Endothelial cell of hepatic sinusoid (primary cell): Measurements from ENCODE around the gene GRIK4.

ENCODE experiments used
- in situ Hi-C: cut with HindIII; loops from 2 replicates; pipeline ENCODE4 v1.10.0; 2017; ENCODE audit warnings: low sequenced_read_pairs

The GRIK4 gene

DNA sequence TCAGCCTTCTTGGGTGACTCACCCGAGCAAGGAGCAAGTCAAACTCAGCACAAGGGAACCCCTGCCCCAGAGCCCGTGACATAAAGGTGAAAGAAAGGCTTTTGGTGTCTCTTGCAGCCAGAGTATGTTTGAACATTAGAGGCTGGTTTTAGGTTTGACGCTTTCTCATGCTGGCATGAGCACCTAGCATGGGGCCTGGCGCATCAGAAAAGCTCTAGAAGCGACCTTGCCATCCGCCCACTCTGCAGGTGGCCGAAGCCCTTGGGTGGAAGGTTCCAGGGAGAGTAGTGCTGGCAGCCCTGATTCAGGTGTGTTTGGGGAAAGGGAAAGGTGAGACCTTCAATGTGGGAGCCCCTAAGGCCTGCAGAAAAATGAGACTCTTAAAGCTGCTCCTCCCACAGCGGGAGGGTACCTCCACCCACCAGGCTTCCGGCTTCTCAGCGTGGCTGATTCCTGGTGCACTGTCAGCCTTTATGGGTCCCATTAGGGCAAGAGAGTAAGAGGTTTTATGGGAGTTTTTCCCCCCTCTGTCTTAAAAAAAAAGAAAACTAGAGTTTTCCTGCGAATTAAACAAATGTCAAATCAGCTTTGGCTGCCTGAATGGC lies 88.4 kb downstream of the GRIK4 start:
- in situ Hi-C loops: no loop called here

DNA sequence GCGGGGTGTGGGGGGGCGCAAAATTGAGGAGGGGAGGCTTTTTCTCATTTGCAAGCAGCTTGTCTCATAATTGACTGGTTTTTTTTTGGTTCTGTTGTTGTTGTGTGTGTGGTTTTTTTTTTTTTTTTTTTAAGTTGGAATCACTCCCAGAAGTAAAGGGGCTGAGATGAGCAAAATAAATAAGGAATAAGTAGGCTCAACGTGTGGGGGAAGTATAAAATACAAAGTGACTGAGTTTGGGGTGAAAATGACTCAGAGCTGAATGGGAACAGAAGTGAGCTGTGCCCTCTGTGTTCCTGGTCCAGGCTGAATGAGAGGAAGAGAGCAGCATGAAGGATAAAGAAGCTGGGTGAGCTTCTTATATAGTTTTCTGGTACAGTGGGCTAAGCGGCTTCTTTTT lies 90.0 kb downstream of the GRIK4 start:
- in situ Hi-C loops: no loop called here

DNA sequence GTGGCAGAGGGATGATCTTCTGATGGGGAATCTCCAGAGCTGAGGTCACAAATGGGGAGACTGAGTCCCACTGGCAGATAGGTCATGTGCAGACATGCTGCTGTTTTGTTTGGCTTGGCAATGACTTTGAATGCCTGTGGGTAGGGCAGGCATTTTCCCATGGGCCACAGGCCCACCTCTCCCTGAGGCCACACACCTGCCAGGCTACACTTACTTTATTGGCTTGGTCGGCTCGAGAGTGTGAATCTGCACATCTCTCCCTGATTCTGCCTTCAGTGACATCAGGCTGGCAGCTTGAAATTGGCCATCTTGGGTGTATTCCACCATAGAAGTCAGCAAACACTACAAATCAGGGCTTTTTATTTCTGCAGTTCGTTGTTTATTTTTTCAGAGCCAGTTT lies 91.5 kb downstream of the GRIK4 start:
- in situ Hi-C loops: no loop called here

DNA sequence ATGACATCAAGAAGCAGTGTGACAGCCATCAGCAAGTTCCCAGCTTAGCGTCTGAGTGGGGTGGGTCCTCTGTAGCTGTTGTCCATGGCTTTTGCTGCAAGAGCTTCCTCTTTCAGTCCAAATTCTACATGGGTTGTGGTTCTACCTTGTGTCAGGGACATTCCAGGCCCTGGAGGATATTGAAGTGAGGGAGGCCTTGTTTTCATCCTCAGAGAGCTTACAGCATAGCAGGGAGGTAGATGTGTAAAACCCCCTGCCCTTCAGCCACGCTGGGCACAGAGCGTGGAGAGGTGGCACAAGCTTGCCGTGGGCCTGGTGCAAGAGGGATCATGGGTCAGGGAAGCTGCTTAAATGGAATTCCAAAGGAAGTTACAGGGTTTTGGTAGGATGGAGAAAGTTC lies 93.9 kb downstream of the GRIK4 start:
- in situ Hi-C loops: no loop called here

DNA sequence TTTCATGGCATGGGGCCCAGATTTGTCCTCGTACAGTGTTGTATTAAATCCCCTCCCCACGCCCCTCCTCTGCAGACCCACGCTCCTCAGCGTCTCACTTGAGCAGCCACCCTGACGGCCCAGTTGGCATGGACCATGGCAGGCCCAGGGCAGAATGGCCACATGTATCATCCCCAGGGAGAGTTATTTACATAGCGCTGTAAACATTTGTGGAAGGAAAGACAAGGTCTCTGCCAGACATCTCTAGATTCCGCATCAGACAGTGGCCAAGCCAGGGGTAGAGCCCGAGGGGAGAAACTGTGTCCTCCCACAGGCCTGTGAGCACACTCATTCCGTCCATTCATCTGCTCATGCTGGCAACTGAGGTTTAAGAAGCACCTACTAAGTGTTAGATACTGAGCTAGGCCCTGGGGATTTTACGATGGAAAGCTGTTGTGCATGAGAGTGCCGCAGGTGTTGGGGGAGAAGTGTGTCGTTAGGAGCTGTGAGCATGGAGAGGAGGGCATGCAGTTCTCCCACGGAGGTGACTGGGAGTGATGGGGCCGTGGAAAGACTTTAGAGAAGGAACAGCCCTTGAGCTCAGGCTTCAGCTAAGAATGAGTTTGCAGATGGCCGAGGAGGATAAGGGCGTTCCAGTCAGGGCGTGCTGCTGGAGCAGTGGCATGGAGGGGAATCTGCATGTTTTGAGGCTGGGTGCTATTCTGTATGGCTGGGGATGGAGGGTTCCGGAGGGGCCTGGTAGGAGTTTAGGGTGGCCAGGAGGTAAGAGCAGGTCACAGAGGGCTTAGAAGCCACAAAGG lies 94.9 kb downstream of the GRIK4 start:
- in situ Hi-C loops: no loop called here

DNA sequence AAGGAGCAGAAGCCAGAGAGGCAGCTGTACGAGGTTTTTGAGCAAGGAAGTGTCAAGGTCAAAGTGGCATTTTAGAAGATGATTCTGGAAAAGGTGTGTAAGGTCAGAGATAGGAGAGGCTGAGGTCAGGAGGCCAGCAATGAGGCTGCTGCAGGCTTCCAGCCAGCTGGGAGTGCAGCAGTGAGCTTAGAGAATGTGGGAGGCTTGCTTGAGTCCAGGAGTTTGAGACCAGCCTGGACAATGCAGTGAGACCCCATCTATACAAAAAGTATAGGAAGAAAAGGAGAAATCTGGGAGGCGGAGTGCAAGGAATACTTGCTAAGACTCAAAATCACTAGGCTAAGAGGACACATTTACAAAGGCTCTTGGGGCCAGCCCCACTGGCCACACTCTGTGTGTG lies 96.5 kb downstream of the GRIK4 start:
- in situ Hi-C loops: no loop called here

DNA sequence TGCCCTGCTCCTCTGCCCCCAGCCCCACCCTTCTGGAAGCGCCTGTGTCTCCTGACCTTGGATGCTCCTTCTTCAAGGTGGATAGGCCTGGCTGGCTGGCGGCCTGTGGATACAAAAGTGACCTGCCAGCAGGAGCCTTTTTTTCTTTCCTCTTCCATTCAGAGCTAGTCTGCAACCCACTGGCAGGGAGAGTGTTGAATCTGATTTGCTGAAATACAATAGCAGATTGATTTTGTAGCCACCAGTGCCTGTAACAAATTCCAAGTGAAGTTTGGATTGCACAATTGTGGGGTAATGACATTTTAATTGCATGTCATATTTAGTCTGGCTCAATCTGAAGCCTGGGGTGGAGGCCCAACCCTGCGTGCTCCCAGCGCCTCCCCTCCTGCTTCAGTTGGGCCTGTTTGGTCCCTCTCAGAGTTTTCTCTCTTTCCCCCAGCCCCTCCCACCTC lies 97.2 kb downstream of the GRIK4 start:
- in situ Hi-C loops: no loop called here

DNA sequence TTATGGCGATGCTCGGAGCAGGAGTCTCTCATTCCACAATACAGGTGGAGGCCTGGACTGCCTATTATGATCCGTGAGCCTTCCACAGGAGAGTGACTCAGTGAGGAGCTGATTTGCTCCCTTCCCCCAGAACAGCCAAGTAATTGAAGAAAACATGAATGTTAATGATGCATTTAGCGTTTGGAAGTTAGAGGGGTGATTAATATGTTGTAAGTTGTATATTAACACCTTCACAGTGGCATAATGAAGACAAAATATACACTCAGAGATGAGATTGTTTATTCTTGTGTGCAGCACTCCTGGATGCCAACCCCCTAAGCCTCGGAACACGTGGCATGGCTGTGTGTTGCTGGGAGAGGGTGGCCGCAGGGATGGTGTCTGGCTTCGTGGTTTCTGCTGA lies 98.6 kb downstream of the GRIK4 start:
- in situ Hi-C loops: no loop called here

DNA sequence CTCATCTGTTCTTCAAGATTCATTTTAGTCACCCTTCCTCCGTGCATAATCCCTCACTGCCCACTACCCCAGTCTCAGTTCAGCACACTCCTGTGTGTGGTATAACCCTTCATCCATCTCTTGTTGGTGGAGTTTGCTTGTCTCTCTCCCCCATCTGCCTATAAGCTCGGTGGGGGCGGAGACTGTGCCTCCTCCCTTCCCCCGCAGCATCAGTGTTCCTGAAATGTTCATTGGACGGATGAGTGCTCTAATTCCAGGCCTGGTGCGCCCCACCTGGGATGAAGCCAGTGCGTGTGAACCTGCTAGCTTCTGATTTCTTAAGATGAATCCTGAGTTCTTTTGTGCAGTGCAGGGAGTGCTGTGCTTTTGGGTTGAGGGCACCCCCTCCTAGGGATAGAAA lies 100.0 kb downstream of the GRIK4 start:
- in situ Hi-C loops: no loop called here

DNA sequence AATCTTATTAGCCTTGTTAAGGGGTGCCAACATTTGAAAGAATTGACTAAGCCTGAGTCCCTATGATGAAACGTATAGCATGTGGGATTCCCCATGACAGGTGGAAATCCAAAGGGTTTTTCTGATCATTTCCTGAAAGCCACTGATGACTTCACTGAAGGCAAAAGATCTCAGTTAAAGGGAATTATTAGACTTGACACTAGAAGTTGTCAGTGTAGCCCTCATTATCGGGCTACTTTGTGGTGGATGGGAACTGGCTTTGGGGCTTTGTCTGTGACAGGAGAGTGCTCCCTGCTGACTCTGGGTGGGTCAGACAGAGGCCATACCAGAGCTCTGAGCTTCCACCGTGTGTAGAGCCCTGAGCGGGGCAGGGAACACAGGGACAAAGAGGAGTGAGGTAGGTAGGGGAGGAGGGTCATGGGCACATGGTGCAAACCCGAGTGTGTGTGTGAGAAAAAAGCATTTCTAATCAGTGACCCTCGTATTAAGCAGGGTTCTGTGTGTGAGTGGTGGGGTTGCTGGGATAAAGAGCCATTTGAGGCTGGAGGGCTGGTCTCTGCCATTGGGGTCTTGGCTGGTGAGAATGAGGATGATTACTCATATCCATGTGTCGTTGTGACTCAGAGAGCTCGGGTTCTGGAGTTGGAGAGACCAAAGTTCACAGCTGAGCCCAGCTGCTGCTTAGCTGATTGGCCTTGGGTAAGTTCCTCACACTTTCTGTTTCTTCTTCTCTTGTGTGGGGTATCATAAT lies 101.1 kb downstream of the GRIK4 start:
- in situ Hi-C loops: no loop called here

DNA sequence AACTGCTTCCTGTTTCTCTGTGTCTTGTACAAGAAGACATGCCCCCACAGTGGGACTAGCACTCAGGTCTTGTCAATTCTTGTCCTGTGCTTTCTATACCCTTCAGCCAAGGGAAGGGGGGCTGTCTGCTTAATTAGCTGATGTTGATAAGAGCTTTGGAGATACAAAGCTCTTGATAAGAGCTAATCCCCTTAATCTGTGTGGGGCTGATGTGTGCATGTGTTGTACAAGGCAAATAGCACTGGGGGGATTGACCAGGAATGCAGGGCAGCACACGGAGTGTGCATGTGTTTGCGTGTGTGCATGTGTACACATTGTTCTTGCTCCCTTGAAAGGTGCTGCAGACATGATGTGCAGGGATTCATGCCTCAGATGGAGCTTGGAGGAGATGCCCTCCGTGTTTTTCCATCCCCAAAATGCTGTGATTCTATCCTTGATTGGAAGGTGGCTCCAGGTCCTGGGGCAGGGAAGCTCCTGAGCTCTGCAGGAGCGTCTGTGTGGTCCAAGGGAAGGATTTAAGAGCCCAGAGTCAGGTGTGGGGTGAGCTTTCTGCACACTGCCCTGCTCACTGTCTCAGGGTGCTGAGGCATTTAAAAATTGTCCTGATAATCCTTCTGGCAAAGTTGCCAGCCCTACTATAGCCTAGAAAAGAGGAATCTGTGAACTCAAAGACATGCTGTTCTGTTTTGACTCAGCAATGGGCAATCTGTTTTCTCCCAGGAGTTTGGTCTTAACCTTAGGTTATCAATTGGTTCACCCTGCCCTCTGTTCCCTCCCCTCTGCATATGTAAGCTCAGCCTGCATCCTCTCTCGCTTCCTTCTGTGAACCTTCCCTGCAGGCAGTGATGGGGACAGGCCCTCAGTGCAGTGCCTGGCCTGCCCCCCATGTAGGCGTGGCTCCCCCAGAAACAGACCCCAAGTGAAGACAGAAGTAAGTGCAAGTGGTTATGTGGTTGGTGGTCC lies 102.0 kb downstream of the GRIK4 start:
- in situ Hi-C loops: no loop called here

DNA sequence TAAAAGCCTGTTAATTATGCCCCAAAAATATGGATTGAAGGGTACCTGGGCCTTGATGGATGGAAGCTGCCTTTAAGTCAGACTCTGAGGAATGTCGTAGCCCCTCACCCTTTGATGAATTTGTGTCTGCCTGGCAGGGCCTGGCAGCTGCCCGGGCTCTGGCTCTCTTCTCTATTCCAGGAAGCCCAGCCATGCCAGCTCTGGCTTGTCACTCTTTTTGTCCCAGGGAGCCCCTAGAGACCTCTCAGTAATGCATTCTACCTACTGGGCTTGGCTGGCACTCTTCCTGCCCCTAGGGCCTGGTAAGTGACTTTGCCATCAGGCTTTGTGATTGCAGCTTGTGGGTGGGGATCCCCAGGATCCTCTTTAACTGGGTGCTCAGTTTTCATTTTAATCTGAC lies 103.8 kb downstream of the GRIK4 start:
- in situ Hi-C loops: no loop called here

DNA sequence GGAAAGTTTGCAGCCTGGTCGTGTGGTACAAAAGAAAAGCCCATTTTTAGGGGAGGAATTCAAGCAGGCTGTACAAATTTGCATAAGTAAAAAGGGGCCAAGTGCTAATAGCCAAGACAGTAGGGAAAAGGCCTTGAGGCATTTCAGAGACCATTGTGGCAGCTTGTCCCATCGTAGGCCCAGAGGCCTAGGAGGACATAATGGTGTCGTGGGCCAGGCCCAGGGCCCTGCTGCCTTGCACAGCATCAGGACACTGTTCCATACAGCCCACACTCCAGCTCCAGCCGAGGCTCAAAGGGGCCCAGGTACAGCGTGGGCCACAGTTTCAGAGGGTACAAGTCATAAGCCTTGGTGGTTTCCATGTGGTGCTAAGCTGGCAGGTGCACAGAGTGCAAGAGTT lies 106.9 kb downstream of the GRIK4 start:
- in situ Hi-C loops: no loop called here

DNA sequence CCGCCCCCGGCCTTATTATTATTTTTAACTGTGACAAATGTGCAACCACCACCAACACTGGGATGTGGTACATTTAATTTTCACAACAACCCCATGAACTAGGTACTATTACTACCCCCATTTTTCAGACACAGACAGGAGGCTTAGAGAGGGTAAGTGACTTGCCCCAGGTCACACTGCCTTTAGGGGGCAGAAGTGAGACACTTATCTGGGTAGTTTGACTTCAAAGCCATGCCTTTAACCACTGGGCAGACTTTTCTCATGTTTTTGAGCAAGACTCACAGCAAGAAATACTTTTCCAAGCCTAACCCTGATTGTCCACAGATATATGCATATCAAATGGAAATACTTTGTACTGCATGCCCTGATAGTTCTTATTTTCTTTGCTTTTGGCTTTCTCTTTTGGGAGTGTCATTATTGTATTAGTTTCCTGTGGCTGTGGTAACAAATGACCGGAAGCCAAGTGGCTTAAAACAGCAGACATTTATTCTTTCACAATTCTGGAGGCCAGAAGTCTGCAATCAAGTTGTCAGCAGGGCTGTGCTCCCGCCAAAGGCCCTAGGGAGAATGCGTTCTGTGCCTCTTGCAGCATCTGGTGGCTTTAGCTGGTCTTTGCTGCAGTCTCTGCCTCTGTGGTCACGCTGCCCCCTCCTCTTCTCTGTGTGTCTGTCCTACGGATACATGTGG lies 110.8 kb downstream of the GRIK4 start:
- in situ Hi-C loops: loop anchor here (5.0 kb wide), 1 partner anchor 50 kb away; no protein-coding TSS in a partner anchor

DNA sequence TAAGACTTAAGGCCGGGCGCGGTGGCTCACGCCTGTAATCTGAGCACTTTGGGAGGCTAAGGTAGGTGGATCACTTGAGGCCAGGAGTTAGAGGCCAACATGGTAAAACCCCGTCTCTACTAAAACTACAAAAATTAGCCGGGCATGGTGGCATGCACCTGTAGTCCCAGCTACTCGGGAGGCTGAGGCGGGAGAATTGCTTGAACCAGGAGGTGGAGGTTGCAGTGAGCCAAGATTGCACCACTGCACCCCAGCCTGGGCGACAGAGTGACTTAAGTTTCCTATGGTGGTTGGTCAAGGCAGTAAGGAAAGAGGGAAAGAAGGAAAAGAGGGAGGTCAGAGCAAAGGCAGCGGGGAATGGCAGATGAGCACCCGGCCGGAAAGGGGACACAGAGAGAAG lies 113.4 kb downstream of the GRIK4 start:
- in situ Hi-C loops: loop anchor here (5.0 kb wide), 1 partner anchor 53 kb away; no protein-coding TSS in a partner anchor

DNA sequence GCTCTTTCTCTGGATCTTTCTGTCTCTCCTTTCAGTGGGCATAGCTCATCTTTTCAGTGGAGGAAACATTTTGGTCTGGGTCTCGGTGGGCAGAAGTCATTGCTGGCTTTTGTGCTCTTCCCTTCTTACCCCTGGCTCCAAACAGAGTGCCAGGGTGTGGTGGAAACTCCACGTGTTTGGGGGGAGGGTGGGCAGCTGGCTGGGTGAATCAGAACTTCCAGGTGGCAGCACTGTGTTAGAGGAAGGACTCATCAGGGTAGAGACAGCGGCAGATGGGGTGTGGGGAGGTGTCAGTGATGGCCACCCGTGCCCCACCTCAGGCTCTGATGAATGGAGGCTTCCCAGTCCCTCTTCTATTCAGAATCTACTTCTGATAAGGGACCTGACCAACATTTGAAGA lies 114.0 kb downstream of the GRIK4 start:
- in situ Hi-C loops: no loop called here

DNA sequence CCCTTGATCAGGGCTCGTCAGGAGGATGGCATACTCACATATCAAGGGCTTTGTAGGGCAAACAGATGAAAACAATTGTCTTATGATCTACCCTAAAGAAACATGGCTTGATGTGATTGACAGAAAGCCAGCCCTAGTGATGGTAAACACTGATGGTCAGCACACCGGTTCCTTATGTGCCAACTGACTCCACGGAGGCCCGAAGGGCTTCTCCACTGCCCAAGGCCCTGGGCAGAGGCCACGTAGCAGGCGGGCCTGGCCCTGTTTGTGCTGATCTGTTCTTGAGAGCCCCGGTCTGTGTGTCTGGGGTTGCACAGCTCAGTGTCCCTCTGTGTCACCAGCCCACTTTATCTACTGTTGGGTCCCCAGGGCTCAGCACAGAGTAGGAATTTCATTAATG lies 115.2 kb downstream of the GRIK4 start:
- in situ Hi-C loops: no loop called here

DNA sequence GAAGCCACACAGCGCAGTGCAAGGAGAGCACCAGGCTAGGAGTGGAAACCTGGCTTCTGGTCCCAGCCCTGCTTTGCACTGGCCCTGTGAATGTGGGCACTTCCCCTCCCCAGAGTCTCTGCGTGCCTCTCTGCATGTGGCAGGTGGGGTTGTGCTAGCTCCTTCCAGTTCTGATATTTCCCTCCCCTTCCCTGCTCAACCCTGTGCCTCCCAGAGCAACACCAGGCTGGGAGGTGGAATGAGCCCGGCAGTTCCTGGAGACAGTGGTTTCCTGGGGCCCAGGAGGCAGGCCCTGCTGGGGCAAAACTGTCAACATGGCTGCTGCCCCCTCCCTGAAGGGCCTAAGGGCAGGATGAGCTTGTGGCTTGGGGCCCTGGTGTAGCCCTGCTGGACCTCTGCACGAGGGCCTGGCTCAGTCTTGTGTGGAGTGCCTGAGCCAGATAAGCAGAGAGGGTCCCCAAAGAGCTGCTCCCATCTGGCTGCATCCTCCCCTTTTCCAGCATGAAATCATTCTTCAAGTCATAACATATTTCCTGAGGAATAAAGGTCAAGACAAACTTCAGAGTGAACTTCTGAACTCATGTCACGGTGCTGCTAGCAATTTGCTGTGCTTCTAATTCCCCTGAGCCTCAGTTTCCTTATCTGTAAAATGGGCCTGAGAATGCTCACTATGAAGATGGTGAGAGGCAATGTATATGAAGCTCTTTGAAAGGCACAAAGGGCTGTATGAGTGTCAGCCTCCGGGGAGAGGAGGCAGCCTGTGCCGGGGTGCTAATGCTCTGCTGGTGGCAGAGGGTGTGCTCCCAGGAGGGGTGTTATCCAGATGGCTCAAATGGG lies 116.0 kb downstream of the GRIK4 start:
- in situ Hi-C loops: no loop called here

DNA sequence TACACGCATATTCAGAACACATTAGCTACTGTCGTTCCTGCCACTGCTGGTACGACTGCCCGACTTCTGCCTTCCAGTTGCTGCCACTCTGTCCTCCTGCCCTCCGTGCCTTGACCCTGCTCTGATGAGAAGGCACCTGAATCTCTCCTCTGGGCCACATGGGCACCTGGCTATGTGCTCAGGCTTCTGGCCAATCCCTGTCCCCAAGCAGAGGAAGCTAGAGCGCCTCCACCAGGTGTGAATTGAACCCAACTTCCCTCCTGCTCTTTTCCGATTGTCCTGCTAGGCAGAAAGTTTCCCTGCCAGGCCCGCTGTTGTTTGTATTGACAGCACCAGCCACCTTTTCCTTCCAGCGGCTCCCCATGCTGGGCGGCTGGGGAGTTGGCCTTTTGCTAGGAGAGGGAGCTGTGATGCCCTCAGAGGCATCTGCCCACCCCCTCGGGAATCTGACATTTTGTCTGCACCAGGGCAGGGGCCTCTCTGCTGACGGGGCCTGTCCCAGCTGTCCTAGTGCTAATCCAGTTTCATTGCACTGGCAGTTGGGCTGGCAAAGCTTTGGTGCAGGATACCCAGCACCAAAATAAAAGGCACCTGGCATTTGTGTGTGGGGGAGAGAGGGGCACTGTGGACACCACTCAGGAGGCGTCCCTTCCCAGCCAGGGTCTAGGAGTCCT lies 118.0 kb downstream of the GRIK4 start:
- in situ Hi-C loops: loop anchor here (5.0 kb wide), 1 partner anchor 68 kb away; no protein-coding TSS in a partner anchor
